Activated CD4-positive, alpha-beta memory T cell treated with anti-CD3 and anti-CD28 coated beads for 36 hours (primary cell): Measurements from ENCODE around the gene CTNNBL1. TPM values are rescaled to one million over a fixed set of nuclear protein-coding genes. Genes with fewer than 3 reads are reported as not detected.

Experiments
- CTCF ChIA-PET: fragments of 350-600 bp; sonication (Branson Sonifier 250); formaldehyde crosslinking; loops from one replicate; lab custom pipeline; 2021; ENCODE audit warnings: antibody characterized with exemption, inconsistent platforms; lab: Charles Lee
- POLR2A ChIA-PET: fragments of 350-600 bp; sonication (Branson Sonifier 250); formaldehyde crosslinking; loops from one replicate; lab custom pipeline; 2021; ENCODE audit warnings: antibody characterized with exemption; lab: Charles Lee
- DNase-seq: peaks from one replicate; pipeline ENCODE4 v3.0.0-alpha.2; 2020
- H3K27ac Mint-ChIP-seq: one replicate; pipeline ENCODE4 v1.8.0; 2021; ENCODE audit warnings: mixed read lengths
- H3K27me3 Mint-ChIP-seq: one replicate; pipeline ENCODE4 v1.8.0; 2021; ENCODE audit warnings: mixed read lengths
- H3K36me3 Mint-ChIP-seq: one replicate; pipeline ENCODE4 v1.8.0; 2021; ENCODE audit warnings: mixed read lengths
- H3K4me1 Mint-ChIP-seq: one replicate; pipeline ENCODE4 v1.8.0; 2021; ENCODE audit warnings: low read depth, mixed read lengths
- H3K4me3 Mint-ChIP-seq: one replicate; pipeline ENCODE4 v1.8.0; 2021; ENCODE audit warnings: mild to moderate bottlenecking, mixed read lengths
- H3K9me3 Mint-ChIP-seq: one replicate; pipeline ENCODE4 v1.8.0; 2021; ENCODE audit warnings: mixed read lengths
- intact Hi-C: fragments of 100-400 bp; cut with micrococcal nuclease; formaldehyde crosslinking; loops from one replicate; pipeline ENCODE4 v1.15.1; 2023
- total RNA-seq, 2 experiments: library from RNA; stranded (reverse); gene quantifications; one replicate each; pipeline ENCODE4 v1.2.3, GENCODE V29; 2021

Gene CTNNBL1
- total RNA-seq, 2 experiments from 2014 or later, result 72.5 to 76.5 TPM

DNA sequence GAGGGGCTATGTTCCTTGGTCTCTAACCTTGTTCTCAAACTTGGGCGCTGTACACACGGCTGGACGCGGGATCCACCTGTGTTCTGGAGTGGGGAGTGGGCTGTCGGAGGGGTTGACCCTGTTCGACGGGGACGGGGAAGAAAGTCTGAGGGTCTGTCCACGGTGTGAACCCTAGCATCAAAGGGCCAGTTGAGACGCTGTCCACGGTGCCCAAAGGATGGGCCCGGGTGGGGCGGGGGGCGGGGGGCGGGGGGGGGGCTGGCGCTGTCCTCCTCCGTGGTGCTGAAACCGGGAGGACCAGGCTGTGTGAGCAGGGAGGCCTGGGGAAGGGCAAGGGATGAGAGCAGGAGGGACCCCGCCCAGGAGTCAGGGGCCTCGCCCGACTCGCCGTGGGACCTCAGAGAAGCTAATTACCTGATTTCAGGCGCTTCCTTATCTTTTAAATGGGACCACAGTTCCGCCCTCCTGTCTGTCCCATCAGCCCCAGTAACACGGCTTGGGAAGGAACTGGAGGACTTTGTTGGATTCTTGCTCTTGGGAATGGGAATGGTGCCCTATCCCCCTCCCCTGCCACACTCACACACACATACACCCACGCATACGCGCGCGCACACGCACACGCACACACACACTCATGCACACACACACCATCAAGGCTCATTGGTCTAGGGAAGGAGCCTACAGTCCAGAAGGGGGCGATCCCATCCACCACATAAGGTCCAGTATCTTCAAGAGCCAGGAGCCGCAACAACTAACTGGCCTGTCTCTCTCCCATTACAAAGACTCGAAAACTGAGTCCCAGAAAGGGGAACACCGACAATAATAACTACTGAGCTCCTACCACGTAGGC lies 208.0 kb downstream of the CTNNBL1 start:
- Mint-ChIP-seq H3K27ac (no peak overlapping the region), H3K4me1 (peaks cover 14% of the 10 kb centered on the region), H3K36me3 (peaks cover 2% of the 10 kb centered on the region), H3K27me3 (peaks cover 59% of the 10 kb centered on the region), H3K4me3 (peak overlapping the region; percentile 31), H3K9me3 (no peaks in the 10 kb centered on the region)
- intact Hi-C loops, result loop anchor here (2.0 to 10.0 kb wide), 2 partner anchors 91 to 263 kb away; partner anchors contain the start of gene TGM2
- peak; percentile 55 for DNase-seq
- ChIA-PET CTCF (interaction anchor here (1.4 kb wide), 2 partner anchors 142 to 319 kb away, joined by 3 read pairs; no protein-coding TSS in a partner anchor), POLR2A (no interaction called here)

DNA sequence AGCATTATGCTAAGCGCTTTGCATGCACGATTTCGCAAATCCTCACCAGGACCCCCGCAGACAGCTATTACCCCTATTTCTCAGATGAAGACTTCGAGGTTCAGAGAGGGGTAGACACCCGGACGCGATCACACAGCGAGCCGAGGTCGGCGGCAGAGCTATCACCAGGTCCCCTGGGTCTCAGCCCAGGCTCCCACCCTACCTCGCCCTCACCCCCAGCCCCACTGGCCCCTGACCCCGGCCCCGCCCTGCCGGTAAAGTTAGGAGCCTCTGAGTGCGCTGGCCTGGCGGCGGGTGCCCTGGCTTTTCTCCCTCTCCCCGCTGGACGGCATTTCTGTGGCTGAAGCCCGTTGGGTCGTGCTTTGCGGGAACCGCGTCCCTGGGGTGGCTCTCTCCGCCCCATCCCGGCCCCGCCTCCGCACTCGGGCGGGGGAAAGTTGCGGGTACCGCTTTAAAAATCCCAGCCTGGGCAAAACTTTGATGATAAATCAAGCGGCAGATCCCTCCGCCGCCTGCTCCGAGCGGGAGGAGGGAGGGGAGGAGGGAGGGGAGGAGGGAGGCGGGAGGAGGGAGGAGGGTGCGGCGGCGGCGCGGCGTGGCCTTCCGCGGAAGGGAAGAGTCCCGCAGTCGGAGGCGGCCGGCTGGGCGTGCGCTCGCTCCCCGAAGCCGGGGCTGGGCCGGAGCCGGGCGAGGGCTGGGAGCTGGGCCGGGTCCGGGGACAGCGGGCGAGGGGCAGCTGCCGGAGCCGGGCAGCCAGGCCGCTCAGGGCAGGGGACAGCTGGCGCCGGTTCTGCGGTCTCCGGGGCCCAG lies 208.9 kb downstream of the CTNNBL1 start, which contains the start of gene VSTM2L:
TSS of gene VSTM2L (plus strand) at position 624 of the 810 bp plus-strand sequence. CDS start 224 bp downstream, outside the sequence.
- peaks cover 59% of the 10 kb centered on the region for H3K27me3 Mint-ChIP-seq
- peak; percentile 23 for DNase-seq
- intact Hi-C loops, result loop anchor here (2.0 to 10.0 kb wide), 2 partner anchors 90 to 262 kb away; partner anchors contain the start of gene TGM2
- peaks cover 14% of the 10 kb centered on the region for H3K4me1 Mint-ChIP-seq
- no peaks in the 10 kb centered on the region for H3K9me3 Mint-ChIP-seq
- ChIA-PET CTCF (interaction anchor here (1.4 kb wide), 2 partner anchors 141 to 318 kb away, joined by 3 read pairs; no protein-coding TSS in a partner anchor), POLR2A (no interaction called here)
- H3K36me3 Mint-ChIP-seq, result peaks cover 2% of the 10 kb centered on the region
- H3K4me3 Mint-ChIP-seq, result peak within 1 kb of the TSS; percentile 31
- no peak within 1 kb of the TSS for H3K27ac Mint-ChIP-seq

DNA sequence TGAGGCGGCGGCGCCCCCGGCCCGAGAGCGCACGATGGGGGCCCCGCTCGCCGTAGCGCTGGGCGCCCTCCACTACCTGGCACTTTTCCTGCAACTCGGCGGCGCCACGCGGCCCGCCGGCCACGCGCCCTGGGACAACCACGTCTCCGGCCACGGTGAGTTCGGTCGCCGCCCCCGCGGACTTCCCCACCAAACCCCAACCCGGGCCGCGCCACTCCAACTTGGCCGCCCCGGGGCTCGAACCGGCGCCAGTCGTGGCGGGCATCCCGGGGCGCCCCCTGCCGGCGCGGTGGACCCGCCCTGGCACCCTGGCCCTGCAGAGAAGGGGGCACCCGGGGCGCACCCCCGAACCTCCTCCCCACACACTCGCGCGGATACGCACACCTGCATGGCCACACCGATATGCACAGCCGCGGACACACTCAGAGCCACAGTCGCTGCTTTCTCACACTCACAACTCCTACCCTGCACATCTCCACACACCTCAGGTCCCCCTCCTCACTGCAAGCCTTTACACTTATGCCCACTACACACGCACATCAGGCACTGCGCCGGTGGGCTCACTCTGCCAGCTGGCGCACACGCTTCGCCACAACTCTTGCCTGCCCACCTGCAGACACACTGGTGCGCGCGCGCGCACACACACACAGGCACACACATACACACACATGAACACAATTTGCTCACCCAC lies 209.6 kb downstream of the CTNNBL1 start:
- ChIA-PET CTCF (no interaction called here), POLR2A (no interaction called here)
- H3K4me1 Mint-ChIP-seq, result peaks cover 11% of the 10 kb centered on the region
- no peak overlapping the region for H3K4me3 Mint-ChIP-seq
- peaks cover 2% of the 10 kb centered on the region for H3K36me3 Mint-ChIP-seq
- H3K9me3 Mint-ChIP-seq, result no peaks in the 10 kb centered on the region
- no peak overlapping the region for H3K27ac Mint-ChIP-seq
- H3K27me3 Mint-ChIP-seq, result peaks cover 64% of the 10 kb centered on the region
- intact Hi-C loops, result loop anchor here (2.0 to 10.0 kb wide), 2 partner anchors 89 to 261 kb away; partner anchors contain the start of gene TGM2
- no peak for DNase-seq

DNA sequence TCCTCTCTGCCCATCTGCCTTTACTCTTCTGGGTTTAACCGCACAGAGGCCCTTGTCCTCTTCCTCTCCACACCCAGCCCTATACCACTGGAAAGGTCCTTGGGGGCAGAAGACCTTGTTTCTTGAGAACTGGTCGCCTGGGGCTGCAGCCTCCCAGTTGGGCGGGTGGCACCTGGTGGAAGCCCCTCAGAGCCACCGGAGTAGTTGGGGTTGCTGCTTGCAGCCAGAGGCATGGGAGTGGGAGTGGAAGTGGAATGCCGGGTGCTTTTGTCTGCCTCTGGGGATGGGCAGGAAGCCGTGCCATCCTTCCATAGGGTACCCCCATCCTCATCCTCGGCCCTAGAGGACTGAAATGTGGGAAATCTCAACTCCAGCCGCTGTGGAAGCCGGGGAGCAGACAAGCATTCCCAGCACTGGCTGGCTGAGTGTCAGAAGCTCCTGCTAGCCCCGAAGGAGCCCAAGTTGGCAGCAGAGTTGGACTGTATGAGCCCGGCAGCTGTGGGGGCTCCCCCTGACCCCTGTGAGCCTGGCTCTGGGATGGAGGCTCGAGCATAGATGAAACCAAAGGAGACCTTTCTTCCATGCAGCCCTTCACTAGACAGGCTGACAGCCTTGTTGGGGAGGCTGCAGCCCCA lies 210.3 kb downstream of the CTNNBL1 start:
- ChIA-PET CTCF (no interaction called here), POLR2A (no interaction called here)
- DNase-seq, result no peak
- Mint-ChIP-seq H3K4me1 (peaks cover 11% of the 10 kb centered on the region), H3K27ac (no peak overlapping the region), H3K27me3 (peaks cover 68% of the 10 kb centered on the region), H3K9me3 (no peaks in the 10 kb centered on the region), H3K4me3 (no peak overlapping the region), H3K36me3 (peaks cover 2% of the 10 kb centered on the region)
- intact Hi-C loops, result loop anchor here (10.0 kb wide), 1 partner anchor 261 kb away; the partner anchor contains the start of gene TGM2

DNA sequence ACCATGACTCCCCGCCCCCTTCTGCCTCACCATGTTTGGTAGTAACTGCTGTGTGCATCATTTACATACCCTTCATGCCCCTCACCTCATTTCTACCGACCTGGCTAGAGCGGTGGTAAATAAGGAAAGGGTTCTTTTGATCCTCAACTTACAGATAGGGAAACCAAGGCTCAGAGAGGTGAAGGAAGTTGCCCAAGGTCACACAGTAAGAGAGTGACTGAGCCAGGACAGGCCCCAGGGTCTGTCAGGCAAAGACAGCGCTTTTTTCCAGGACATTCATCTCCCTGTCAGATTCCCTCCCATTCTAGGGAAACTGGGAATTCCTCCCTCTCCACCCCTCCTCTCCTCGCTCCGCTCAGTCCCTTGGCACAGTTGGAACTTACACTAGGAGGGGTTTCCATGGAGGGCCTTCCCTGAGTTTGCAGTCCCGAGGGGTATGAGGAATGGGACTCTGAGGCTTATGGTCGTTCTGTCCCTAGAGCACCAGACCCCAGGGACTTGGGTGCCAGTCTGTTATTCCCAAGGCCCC lies 211.1 kb downstream of the CTNNBL1 start:
- Mint-ChIP-seq H3K4me1 (peaks cover 11% of the 10 kb centered on the region), H3K36me3 (peaks cover 2% of the 10 kb centered on the region), H3K9me3 (no peaks in the 10 kb centered on the region), H3K27ac (no peak overlapping the region), H3K27me3 (peaks cover 61% of the 10 kb centered on the region), H3K4me3 (no peak overlapping the region)
- POLR2A ChIA-PET, result no interaction called here
- no peak for DNase-seq
- intact Hi-C loops, result loop anchor here (10.0 kb wide), 1 partner anchor 260 kb away; the partner anchor contains the start of gene TGM2
- CTCF ChIA-PET, result interaction anchor here (1.2 kb wide), 1 partner anchor 87 kb away, joined by 5 read pairs; no protein-coding TSS in a partner anchor

DNA sequence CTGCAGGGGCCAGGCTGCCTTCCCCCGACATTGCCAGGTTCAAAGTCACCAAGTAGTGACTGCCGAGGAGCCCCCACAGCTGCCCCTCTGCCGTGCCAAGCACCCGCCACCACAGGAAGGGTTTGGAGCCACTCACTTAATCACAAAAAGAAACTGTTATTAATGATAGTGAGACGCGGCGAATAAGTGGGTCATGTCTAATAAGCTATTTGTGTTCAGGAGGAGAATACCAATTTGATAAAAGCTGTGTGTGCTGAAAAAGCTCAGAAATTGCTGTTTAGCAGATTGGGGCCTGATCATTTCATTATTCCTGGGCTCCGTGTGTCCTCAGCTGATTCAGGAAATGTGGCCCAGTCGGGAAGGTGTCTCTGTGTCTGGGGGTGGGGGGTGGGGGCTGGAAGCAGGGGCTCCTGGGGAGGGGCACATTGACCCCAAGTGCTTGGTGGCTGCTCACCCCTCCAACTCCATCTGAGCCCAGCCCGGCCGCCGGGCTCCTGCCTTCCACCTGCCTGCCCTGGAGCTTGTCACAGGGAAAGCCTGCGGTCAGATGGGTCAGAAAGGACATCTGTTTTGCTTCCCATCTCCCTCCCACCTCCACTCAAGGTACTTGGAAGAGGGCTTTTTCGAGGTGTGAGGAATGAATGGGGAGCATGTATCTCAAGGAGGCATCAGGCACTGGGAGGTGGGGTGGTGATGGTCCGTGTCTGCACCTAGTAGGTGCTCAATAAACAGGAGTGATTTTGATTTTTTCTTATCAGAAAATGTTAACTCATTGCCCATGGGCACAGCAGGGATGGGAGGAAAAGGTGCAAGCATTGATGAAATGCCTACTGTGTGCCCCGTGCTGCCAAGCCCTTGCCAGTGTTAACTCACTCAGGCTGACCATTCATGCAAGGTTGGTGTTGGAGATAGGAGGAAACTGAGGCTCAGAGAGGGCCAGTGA lies 212.1 kb downstream of the CTNNBL1 start:
- peaks cover 55% of the 10 kb centered on the region for H3K27me3 Mint-ChIP-seq
- peaks cover 2% of the 10 kb centered on the region for H3K36me3 Mint-ChIP-seq
- peaks cover 11% of the 10 kb centered on the region for H3K4me1 Mint-ChIP-seq
- POLR2A ChIA-PET, result no interaction called here
- CTCF ChIA-PET, result interaction anchor here (1.2 to 1.9 kb wide), 2 partner anchors 86 to 341 kb away, joined by 5 read pairs; no protein-coding TSS in a partner anchor
- no peak overlapping the region for H3K4me3 Mint-ChIP-seq
- intact Hi-C loops, result loop anchor here (10.0 kb wide), 1 partner anchor 259 kb away; the partner anchor contains the start of gene TGM2
- no peak for DNase-seq
- no peaks in the 10 kb centered on the region for H3K9me3 Mint-ChIP-seq
- no peak overlapping the region for H3K27ac Mint-ChIP-seq

DNA sequence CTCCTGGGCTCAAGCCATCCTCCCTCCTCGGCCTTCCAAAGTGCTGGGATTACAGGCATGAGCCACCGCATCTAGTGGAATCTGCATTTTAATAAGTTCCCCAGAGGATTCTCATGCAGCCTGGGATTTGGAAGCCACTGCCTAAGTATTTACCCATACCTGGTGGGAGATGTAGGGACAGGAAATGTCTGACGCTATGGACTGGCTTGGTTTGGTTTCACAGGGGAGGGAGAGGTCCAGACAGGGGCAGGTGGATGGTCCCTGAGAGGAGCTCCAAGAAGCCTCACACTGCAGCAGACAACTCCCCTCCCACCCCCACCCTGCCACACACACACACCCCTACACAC lies 213.5 kb downstream of the CTNNBL1 start:
- H3K9me3 Mint-ChIP-seq, result no peaks in the 10 kb centered on the region
- peaks cover 7% of the 10 kb centered on the region for H3K4me1 Mint-ChIP-seq
- H3K36me3 Mint-ChIP-seq, result peaks cover 1% of the 10 kb centered on the region
- H3K4me3 Mint-ChIP-seq, result no peak overlapping the region
- no peak overlapping the region for H3K27ac Mint-ChIP-seq
- ChIA-PET POLR2A (no interaction called here), CTCF (interaction anchor here (1.9 kb wide), 1 partner anchor 343 kb away, joined by 5 read pairs; no protein-coding TSS in a partner anchor)
- H3K27me3 Mint-ChIP-seq, result peaks cover 48% of the 10 kb centered on the region
- no peak for DNase-seq
- intact Hi-C loops, result loop anchor here (10.0 kb wide), 1 partner anchor 257 kb away; the partner anchor contains the start of gene TGM2

DNA sequence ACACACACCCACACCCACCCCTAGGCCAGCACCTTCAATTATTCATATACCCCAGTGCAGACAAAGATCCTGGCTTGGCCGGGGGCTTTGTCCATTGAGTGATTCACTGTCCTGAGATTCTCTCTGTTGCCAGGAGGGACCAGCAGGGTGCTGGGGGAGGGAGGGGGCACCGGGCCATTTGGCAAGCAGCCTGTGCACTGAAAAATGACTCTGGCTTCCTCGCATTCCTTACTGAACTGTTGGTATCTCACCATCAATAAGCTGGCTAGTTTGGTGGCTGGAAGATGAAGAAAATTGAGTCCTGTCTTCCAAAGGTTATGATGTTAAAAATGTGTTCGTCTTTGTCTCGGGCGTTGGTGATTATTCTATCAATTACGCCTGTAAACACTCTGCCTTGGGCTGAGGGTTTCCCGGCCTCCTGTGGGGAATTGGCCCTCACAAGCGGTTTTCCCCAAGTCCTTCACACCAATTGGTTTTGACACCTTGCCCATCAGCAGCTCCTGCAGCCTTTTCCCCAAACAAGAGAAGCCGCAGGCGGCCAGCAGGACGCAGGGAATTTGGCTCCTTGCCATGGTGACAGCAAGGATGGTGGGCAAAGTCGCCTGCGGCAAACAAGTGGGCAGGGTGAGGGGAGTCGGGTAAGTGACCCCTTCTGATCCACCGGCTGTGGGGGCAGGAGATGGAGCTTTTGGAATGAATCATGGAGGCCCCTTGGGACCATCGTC lies 214.0 kb downstream of the CTNNBL1 start:
- Mint-ChIP-seq H3K27me3 (peaks cover 47% of the 10 kb centered on the region), H3K4me1 (peaks cover 5% of the 10 kb centered on the region), H3K4me3 (no peak overlapping the region), H3K9me3 (no peaks in the 10 kb centered on the region), H3K27ac (no peak overlapping the region), H3K36me3 (no peaks in the 10 kb centered on the region)
- ChIA-PET CTCF (no interaction called here), POLR2A (no interaction called here)
- intact Hi-C loops, result loop anchor here (10.0 kb wide), 1 partner anchor 257 kb away; the partner anchor contains the start of gene TGM2
- no peak for DNase-seq

DNA sequence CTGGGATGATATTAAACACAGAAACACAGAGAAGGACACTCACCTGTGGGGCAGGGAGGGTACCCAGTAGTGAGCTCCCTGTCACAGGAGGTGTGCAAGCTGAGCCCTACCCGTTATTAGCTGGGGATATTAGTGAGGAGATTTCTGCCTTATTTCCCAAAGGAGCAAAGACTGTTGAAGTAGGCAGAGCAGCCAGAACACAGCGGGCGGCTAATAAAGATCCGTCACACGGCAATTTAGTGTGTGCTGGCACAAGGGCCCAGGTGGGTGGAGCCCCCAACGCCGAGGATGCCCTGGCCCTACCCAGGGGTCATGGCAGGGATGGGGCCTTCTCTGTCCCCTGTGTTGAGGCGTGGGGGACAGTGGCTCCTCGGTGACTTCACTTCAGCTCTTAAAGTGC lies 217.4 kb downstream of the CTNNBL1 start:
- Mint-ChIP-seq H3K4me3 (no peak overlapping the region), H3K4me1 (peaks cover 9% of the 10 kb centered on the region), H3K9me3 (no peaks in the 10 kb centered on the region), H3K36me3 (no peaks in the 10 kb centered on the region), H3K27ac (no peak overlapping the region), H3K27me3 (peaks cover 35% of the 10 kb centered on the region)
- intact Hi-C loops, result no loop called here
- DNase-seq, result no peak
- ChIA-PET CTCF (no interaction called here), POLR2A (no interaction called here)
